GM12865 (cell line): Measurements from ENCODE around the gene TBL3.
A peak's percentile ranks its signal among the peaks of the same experiment; 100 is the strongest.

Experiments used
- DNase-seq: peaks from one replicate; pipeline ENCODE4 v3.0.0; 2010; ENCODE audit warnings: low read depth
- H3K4me3 ChIP-seq: 2 replicates; pipeline ENCODE4 v1.5.1; 2011; ENCODE audit warnings: mild to moderate bottlenecking, low read depth, low read length, control low read depth
- CTCF ChIP-seq: IDR thresholded peaks from 2 replicates; pipeline ENCODE4 v1.5.1; 2011; ENCODE audit warnings: low read length, control low read depth, low read depth, inconsistent platforms; ENCODE audit not compliant: insufficient read depth; ENCODE audit errors: missing control alignments

The TBL3 gene

GRCh38 chr16:2019518-2019920 lies 47.7 kb downstream of the TBL3 start, which contains the start of gene NPW:
Gene NPW, plus strand, starts transcription at chr16:2019785.
- no peak for TF ChIP-seq CTCF
- DNase-seq, result no peak
- H3K4me3 ChIP-seq, result no peak within 1 kb of the TSS

GRCh38 chr16:2019921-2020831 lies 48.3 kb downstream of the TBL3 start:
- H3K4me3 ChIP-seq, result no peak overlapping the region
- no peak for DNase-seq
- TF ChIP-seq CTCF, result no peak

GRCh38 chr16:2022723-2023091 lies 50.9 kb downstream of the TBL3 start:
- peak; percentile 41 for DNase-seq
- peak overlapping the region; percentile 24; the same call in 1 of the 2 replicates for H3K4me3 ChIP-seq
- TF ChIP-seq CTCF, result no peak

DNA sequence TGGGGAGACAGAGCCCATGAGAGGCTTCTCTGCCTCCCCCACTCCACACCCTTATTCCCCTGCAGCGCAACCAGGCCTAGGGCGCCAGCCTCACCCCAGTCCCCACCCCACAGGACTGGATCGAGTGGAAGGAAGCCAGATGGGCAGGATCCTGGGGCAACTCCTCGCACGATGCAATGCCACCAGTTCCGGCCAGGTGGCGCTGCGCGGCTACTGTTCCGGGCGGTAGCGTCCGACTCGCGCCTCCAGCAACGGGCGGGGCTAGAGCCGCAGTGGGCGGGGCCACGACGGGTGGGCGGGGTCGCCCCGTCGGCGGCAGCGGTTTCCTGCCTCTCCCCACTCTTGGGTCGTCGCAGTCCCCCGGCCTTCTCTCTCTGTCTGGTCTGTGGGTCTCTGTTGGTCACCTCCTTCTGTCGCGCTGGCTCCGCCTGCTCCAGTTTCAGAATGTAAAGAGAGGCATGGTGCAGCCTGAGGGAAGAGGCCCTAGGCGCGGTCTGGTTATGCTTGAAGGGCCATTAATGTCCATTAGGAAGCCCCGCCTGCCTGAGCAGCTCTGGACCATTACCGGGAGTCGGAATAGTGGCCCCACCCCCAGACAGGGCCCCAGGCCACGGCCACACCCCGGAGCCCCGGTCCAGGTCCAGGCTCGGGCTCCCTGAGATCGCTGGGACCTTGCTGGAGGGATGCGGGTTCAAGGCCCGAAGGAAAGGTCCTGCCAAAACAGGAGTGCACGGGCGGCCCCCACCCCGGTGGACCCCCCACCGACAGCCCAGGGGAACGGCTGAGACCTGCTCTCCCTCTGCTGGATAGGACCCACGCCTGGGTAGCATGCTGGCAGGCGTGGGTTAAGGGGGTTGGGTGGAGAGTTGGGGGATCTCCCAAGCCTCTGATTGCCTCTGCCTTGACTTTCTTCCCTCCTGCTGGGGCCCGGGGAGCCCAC lies 51.5 kb downstream of the TBL3 start:
- peak overlapping the region; percentile 24 for H3K4me3 ChIP-seq
- peak; percentile 92 for DNase-seq
- TF ChIP-seq CTCF, result peak; percentile 98

DNA sequence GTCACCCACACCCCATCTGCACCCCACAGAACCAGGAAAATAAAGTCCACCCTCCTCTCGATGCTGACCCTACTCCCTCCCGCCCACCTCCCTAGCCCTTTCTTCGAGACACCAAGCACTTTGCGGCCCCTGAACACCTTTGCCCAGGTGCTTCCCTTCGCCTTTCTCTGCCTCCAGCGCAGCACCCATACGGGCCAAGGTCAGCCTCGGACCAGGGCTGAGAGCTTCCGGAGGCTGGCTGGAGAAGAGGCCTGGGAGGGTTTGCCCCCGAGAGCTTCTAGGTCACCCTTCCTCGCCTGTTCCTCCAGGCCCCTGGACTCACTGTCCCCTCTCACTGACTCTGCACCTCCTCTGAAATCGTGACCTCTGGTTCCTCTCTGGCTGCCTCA lies 52.2 kb downstream of the TBL3 start:
- TF ChIP-seq CTCF, result no peak
- no peak for DNase-seq
- no peak overlapping the region for H3K4me3 ChIP-seq

- TF ChIP-seq CTCF, result no peak
- no peak for DNase-seq
- no peak overlapping the region for H3K4me3 ChIP-seq
These were observed 53.4 kb downstream of the TBL3 start for GRCh38 chr16:2025251-2025650.
